HG02884 (cell line): ENCODE data around the gene MARK3.

Source experiments
- ATAC-seq: cut with Tn5 transposase; IDR thresholded peaks from one replicate; pipeline ENCODE4 v1.9.1; 2021; ENCODE audit warnings: mild to moderate bottlenecking, moderate library complexity; ENCODE audit not compliant: unreplicated experiment

The MARK3 gene

DNA sequence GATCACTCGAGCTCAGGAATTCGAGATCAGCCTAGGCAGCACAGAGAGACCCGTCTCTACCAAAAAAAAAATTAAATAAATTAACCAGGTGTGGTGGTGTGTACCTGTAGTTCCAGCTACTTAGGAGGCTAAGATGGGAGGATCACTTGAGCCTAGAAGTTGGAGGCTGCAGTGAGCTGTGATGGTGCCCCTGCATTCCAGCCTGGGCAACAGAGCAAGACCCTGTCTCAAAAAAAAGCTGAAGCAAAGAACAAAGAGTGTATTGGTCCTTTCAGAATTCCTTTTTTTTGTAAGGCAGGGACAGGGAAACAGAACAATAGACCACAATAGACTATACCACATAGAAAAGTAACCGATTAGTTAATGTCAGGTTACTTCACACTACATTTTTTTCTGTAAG lies 47.4 kb downstream of the MARK3 start:
- no peak for ATAC-seq

- no peak for ATAC-seq
Measured at GRCh38 chr14:103433916-103434563, 48.8 kb downstream of the MARK3 start.

DNA sequence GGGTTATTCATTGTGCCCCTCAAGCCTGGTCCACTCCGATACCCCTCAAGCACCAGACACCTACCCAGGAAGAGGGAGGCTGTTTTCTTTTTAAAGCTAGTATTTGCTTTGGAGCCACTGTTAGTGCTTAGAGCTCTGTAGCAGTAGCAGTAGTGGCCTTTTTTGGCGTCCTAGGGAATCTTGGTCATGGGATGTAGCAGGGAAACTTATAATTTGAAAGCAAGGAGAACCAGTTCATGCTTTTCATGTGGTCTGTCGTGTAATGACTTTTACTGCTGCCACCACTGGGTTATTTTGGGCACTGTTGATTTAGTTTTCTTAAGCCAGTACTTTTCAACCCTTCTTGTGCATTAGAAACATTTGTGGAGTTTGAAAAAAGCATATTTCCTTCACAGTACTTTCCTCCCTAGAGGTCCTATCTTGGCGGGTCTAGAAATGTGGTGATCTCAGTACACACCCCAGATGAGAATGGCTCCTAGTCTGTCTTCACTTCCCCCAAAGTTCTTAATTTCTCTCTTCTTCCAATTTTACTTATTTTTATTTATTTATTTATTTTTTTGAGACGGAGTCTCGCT lies 49.7 kb downstream of the MARK3 start:
- ATAC-seq = no peak

DNA sequence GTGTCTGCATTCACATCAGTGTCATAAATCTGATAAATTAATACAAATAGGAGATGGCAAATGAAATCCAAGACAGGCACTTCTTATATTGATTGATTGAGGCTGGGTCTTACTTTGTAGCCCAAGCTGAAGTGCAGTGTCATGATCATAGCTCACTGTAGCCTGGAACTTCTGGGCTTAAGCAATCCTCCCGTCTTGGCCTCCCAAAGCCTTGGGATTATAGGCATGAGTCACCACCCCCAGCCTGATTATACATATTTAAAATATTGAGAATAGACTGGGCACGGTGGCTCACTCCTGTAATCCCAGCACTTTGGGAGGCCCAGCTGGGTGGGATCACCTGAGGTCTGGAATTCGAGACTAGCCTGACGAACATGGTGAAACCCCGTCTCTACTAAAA lies 51.3 kb downstream of the MARK3 start:
- no peak for ATAC-seq

DNA sequence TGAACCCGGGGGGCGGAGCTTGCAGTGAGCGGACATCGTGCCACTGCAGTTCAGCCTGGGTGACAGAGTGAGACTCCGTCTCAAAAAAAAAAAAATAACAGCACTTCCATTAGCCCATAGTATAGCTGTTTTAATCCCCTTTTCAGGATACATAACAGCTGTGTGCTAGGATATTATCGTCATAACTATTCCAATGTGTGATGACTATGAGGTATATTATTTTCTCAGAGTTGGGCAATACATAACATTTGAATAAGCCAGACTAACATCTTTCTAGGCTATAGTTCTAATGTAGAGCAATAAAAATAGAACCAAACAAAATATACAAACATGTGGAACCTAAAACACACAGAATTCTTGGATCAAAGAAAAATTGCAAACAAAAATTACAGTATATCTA lies 57.1 kb downstream of the MARK3 start:
- no peak for ATAC-seq

GRCh38 chr14:103443111-103443510 lies 57.9 kb downstream of the MARK3 start:
- ATAC-seq = no peak

GRCh38 chr14:103444837-103445524 lies 59.8 kb downstream of the MARK3 start:
- no peak for ATAC-seq

- ATAC-seq = no peak
Measured at GRCh38 chr14:103445806-103446205, 60.6 kb downstream of the MARK3 start.

DNA sequence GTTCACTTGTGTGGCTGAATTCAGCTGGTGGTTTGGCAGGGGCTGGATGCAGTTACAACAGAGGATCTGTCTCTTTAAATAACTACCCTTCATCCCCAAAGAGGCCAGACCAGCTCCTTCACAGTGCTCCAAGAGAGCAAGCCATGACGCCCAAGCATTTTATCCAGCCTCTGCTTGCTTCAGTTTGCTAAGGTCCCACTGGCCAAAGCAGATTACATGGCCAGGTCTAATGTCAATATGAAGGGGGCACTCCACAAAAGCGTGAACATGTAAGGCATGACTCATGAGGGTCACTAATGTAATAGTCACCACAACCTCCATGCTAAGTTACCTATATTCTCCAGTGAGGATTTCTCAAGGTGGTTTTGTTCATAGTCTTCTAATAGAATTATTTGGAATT lies 62.9 kb downstream of the MARK3 start:
- ATAC-seq = no peak

DNA sequence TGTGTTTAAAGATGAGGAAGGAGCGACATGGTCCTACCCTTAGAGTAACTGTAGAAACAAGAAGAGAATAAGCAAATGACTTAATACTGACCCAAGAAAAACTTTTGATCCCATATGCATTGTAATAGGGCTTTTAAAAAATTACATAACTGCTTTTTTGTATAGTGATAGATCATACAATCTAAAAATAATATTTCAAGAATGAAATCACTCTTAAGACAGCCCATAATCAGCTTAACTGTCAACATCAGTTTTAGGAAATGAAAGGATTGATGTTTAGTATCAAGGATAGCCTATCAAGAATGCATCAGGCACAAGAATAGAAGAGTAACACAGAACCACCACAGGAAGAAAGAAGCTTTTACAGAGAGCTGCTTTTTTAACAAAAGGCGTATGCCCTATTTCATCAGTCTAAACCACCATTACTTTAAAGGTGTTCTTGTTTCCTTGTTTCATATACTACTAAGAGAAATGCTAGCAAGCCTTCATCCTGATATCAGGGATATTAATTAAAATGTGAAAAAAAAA lies 64.5 kb downstream of the MARK3 start:
- ATAC-seq = no peak

DNA sequence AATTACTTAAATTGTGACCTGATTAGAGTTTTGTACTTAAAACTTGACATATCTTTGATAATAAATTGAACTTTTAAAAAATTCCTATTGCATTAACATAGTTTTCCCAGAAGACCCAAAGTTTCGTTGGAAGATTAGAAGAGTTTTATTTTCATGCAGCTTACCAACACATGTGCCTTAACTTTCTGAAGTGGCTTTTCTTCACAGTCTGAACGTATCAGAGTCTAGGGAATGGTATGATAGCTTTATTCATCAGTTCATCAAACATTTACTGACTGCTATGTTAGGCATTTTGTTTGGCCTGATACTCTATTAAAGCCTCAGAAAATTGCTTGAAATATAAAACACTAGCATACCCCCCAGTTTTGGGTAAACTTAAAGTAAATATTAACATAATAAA lies 65.2 kb downstream of the MARK3 start:
- no peak for ATAC-seq

- no peak for ATAC-seq
Measured at GRCh38 chr14:103451401-103451800, 66.2 kb downstream of the MARK3 start.

GRCh38 chr14:103453791-103454190 lies 68.6 kb downstream of the MARK3 start:
- ATAC-seq = no peak

DNA sequence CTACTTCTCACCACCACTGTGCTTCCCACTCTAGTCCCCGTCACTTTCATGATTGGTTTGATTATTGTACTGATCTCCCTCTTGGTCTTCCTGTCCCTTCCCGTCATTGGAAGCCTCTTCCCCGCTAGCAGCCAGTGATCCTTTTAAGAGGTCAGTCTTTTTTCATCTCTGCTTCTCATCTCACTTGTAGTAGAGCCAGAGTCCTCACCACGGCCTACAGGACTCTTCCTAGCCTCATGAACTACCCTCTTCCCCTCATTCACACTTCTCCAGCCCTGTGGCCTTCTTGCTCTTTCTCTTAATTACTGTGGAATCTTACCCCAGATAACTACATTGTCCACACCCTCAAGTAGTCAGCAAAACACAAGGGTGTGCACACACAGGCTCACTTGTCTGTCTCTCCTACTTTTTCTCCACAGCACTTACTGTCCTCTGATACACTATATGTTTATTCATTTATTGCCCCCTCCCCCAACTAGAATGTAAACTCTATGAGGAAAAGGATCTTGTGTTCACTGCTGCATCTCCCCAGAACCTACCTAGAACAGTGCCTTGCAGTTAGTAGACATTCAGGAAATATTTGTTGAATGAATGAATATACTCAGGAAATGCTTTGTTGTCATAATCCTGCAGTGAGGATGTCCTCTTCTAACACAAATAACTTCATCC lies 71.1 kb downstream of the MARK3 start:
- ATAC-seq = no peak

DNA sequence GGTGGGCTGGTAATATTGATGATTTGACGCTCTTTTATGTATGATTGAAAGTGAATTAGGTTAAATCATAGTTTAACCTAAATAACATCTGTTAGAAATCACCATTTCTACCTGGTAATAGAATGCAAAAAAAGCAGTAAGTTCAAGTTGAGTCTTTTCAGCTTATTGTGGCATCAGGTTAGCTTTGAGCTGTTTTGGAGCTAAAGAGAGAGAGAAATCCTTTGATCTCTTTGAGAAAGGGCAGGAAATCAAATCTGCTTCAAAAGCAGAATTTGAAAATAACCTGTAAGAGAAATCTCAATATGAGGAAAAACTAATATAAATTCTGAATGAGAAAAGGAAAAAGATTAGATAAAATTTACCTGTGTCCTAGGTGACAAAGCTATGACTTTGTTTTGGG lies 75.2 kb downstream of the MARK3 start:
- ATAC-seq = no peak

DNA sequence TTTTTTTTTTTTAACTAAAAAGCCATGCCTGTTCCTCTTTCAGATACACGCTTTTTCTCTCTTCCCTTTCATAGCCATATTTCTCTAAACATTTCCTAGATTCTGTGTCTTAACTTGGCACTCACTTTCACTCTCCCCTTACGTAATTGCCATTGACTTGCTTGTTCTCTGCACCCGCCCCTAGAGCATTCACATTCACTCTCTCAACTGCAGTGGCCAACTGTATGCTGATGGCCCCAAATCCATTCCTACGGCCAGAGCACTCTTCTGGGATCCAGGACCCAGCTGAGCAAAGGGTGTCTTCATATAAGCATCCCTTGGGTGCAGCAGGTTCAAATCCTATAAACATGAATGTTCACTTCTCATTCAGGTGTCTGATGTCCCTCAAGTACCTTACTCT lies 77.9 kb downstream of the MARK3 start:
- ATAC-seq = no peak

DNA sequence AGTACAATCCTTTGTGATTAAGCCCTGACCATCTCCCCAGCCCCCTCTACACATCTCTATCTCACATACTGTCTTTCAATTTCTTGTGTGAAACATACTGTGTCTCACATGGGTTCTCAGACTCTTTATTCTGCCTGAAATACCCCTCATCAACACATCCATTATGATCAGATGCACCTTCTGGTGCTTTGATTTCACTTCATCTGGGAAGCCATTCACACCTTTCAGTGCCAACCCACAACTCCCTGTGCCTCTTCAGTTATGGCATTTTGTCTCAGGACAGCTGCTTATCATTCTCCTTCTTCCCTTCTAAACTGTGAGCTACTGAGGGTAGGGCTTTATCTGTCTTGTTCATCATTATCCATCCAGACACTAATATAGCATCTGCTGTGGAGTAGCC lies 78.6 kb downstream of the MARK3 start:
- ATAC-seq = no peak

DNA sequence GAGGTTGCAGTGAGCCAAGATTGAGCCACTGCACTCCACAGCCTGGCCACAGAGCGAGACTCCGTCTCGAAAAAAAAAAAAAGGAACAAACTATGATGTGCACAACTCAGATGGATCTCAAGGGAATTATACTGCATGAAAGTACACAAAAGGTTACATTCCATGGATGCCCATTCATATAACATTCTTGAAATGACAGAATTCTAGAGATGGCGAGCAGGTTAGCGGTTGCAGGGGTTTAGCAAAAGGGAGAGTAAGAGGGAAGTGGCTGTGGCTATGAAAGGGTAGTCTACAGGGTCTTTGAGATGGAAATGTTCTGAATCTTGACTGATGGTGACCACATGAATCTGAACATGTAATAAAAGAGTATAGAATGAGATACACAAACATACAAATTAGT lies 87.7 kb downstream of the MARK3 start:
- no peak for ATAC-seq

DNA sequence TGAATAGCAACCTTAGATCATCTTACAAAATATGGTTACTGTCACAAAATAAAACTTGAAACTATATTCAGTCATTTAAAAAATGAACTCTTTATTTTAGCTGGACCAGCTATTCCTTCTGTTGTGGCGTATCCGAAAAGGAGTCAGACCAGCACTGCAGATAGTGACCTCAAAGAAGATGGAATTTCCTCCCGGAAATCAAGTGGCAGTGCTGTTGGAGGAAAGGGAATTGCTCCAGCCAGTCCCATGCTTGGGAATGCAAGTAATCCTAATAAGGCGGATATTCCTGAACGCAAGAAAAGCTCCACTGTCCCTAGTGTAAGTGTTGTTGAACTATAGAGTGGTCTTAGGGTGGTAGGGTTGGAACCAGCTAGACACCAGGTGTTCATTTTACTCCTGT lies 89.7 kb downstream of the MARK3 start:
- ATAC-seq = no peak

DNA sequence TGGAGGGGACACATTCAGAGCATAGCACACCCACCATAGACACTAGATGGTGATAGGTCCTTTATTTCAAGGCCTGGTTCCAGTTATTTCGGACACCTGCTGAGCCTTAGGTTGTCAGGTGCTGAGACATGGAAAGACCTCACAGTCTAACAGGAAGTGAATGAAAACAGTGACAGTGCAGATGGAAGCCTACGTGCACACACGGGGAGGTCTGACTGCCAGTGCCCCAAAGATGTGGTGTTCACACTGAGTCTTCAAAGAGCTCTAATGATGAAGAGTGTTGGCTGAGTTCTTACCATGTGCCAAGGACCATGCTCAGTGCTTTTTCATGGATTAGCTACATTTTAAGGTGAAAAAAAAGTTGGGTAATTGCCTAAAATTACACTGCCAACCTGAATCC lies 90.8 kb downstream of the MARK3 start:
- no peak for ATAC-seq

GRCh38 chr14:103476631-103477030 lies 91.4 kb downstream of the MARK3 start:
- no peak for ATAC-seq

DNA sequence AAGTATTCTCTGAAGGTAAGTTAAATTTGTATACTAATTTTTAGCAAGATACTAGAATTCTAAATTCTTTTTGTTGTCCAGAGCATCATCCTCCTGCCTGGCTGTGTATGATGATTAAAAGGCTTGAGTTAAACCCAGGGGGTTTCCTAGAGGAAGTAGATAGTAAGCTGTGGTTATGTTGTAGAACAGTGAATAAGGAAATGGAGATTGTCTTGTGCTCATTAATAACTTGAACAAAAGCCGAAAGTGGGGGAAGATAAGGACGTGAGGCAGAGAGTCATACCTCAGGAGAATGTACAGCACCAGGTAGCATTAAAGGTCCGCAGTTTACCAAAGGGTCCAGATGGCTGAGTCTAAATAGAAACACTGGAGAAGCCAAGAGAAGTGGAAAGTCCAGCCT lies 95.4 kb downstream of the MARK3 start:
- ATAC-seq = peak; percentile 80
